Endodermal cell (in vitro differentiated cells): Measurements from ENCODE around the gene ARFGEF2. TPM values are rescaled to one million over a fixed set of nuclear protein-coding genes. Genes with fewer than 3 reads are reported as not detected.

ENCODE experiments used
- DNase-seq: peaks from one replicate; pipeline ENCODE4 v3.0.0-alpha.2; 2017
- H3K27ac ChIP-seq: 2 replicates; pipeline ENCODE4 v1.5.1; 2013; ENCODE audit warnings: mild to moderate bottlenecking, low read depth, low read length, moderate library complexity
- H3K27me3 ChIP-seq: 2 replicates; pipeline ENCODE4 v1.6.1; 2013; ENCODE audit warnings: mild to moderate bottlenecking, low read length, moderate library complexity; ENCODE audit not compliant: insufficient read depth, control insufficient read depth, poor library complexity, severe bottlenecking
- H3K36me3 ChIP-seq: 2 replicates; pipeline ENCODE4 v1.7.0; 2013; ENCODE audit warnings: mild to moderate bottlenecking, low read length, moderate library complexity; ENCODE audit not compliant: control insufficient read depth, insufficient read depth
- H3K4me1 ChIP-seq: one replicate; pipeline ENCODE4 v1.7.0; 2013; ENCODE audit warnings: low read length; ENCODE audit not compliant: control insufficient read depth, insufficient read depth
- H3K4me3 ChIP-seq: 2 replicates; pipeline ENCODE4 v1.5.1; 2013; ENCODE audit warnings: mild to moderate bottlenecking, low read length, moderate library complexity
- H3K9ac ChIP-seq: 2 replicates; pipeline ENCODE4 v1.6.1; 2013; ENCODE audit warnings: mild to moderate bottlenecking, low read length, moderate library complexity; ENCODE audit not compliant: poor library complexity, severe bottlenecking; ENCODE audit errors: extremely low read depth
- H3K9me3 ChIP-seq: 2 replicates; pipeline ENCODE4 v1.6.1; 2013; ENCODE audit warnings: mild to moderate bottlenecking, low read length, moderate library complexity; ENCODE audit not compliant: control insufficient read depth
- H3K27ac Mint-ChIP-seq: 2 replicates; pipeline ENCODE4 v1.8.0; 2020; ENCODE audit warnings: mixed read lengths
- H3K27me3 Mint-ChIP-seq: 2 replicates; pipeline ENCODE4 v1.8.0; 2021; ENCODE audit warnings: mild to moderate bottlenecking, mixed read lengths; ENCODE audit not compliant: insufficient read depth
- H3K36me3 Mint-ChIP-seq: 2 replicates; pipeline ENCODE4 v1.8.0; 2020; ENCODE audit warnings: low read depth, mixed read lengths
- H3K4me1 Mint-ChIP-seq: 2 replicates; pipeline ENCODE4 v1.8.0; 2020; ENCODE audit warnings: mixed read lengths
- H3K4me3 Mint-ChIP-seq: 2 replicates; pipeline ENCODE4 v1.8.0; 2020; ENCODE audit warnings: mild to moderate bottlenecking, moderate library complexity, mixed read lengths
- H3K9me3 Mint-ChIP-seq: 2 replicates; pipeline ENCODE4 v1.8.0; 2020; ENCODE audit warnings: mild to moderate bottlenecking, mixed read lengths
- WGBS, 2 experiments: methylation state at CpG; one replicate each; pipeline versions ENCODE4 v1.1.5 to v1.1.7; 2013; ENCODE audit warnings: missing lambda C conversion rate in 2 of 2, mixed read lengths in 1 of 2; ENCODE audit not compliant: insufficient coverage in 1 of 2, insufficient read length in 1 of 2; 5-methylcytosine and 5-hydroxymethylcytosine counted together
- total RNA-seq, 2 donors: library from RNA; stranded (reverse); fragmentation: NEBNext Ultra II Directional in 1 of 2; extraction: Animal tissue kit (Norgen Biotek cat#: 25700) in 1 of 2; gene quantifications; 2 replicates in 1 of 2; 3 replicates in 1 of 2; pipeline ENCODE4 v1.2.1, GENCODE V29; 2021
- TF ChIP-seq, protein P1 (sequence below): fragments of 200-600 bp; sonication (generic); conservative IDR thresholded peaks from 2 replicates; pipeline ENCODE4 v1.5.0; 2021; ENCODE audit warnings: antibody characterized with exemption, mild to moderate bottlenecking

ARFGEF2 gene
- total RNA-seq, 2 donors from 2014 or later: 23.6 to 29.4 TPM

GRCh38 chr20:49028684-49029083, 107.2 kb downstream of the ARFGEF2 start:
- Mint-ChIP-seq H3K4me3 (no peak overlapping the region), H3K36me3 (peaks cover 58% of the 10 kb centered on the region), H3K27ac (peak overlapping the region; percentile 81), H3K9me3 (no peaks in the 10 kb centered on the region), H3K27me3 (no peaks in the 10 kb centered on the region), H3K4me1 (no peaks in the 10 kb centered on the region)
- H3K36me3 ChIP-seq: peaks cover 70% of the 10 kb centered on the region
- no peaks in the 10 kb centered on the region for H3K9me3 ChIP-seq
- peak; percentile 20 for DNase-seq
- no peak overlapping the region for H3K4me3 ChIP-seq
- TF ChIP-seq, protein P1, sequence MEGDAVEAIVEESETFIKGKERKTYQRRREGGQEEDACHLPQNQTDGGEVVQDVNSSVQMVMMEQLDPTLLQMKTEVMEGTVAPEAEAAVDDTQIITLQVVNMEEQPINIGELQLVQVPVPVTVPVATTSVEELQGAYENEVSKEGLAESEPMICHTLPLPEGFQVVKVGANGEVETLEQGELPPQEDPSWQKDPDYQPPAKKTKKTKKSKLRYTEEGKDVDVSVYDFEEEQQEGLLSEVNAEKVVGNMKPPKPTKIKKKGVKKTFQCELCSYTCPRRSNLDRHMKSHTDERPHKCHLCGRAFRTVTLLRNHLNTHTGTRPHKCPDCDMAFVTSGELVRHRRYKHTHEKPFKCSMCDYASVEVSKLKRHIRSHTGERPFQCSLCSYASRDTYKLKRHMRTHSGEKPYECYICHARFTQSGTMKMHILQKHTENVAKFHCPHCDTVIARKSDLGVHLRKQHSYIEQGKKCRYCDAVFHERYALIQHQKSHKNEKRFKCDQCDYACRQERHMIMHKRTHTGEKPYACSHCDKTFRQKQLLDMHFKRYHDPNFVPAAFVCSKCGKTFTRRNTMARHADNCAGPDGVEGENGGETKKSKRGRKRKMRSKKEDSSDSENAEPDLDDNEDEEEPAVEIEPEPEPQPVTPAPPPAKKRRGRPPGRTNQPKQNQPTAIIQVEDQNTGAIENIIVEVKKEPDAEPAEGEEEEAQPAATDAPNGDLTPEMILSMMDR: peak; percentile 75
- no peak overlapping the region for H3K27ac ChIP-seq
- 83 to 98% methylated on average over 1 to 2 of the region's 2 CpGs for WGBS, 2 experiments
- H3K4me1 ChIP-seq: no peaks in the 10 kb centered on the region
- H3K27me3 ChIP-seq: no peaks in the 10 kb centered on the region
- no peak overlapping the region for H3K9ac ChIP-seq

GRCh38 chr20:49029203-49029602, 107.7 kb downstream of the ARFGEF2 start:
- Histone ChIP-seq H3K36me3 (peaks cover 70% of the 10 kb centered on the region), H3K4me3 (no peak overlapping the region)
- WGBS, 2 experiments: 100% methylated on average over 1 of the region's 1 CpG; no CpG with 5 or more reads in 1 of the 2 experiments

DNA sequence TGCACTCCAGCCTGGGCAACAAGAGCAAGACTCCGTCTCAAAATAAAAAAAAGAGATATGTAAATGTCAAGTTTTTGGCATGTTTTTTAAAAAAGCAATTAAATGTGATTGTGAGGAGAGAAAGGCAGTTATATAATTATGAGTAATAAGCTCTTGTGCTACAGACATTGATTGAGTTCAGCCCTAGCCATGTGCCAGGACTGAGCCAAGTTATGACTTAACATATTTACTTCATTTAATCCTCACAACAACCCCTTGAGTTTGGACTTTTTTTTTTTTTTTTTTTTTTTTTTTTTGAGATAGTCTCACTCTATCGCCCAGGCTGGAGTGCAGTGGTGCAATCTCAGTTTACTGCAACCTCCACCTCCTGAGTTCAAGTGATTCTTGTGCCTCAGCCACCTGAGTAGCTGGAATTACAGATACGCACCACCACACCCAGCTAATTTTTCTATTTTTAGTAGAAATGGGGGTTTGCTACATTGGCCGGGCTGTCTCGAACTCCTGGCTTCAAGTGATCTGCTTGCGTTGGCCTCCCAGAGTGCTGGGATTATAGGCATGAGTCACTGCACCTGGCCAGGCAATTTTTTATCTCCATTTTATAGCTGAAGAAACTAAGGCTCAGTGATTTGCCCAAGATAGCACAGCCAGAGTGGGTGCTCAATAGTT, 109.6 kb downstream of the ARFGEF2 start:
- H3K4me1 ChIP-seq: no peaks in the 10 kb centered on the region
- DNase-seq: no peak
- Mint-ChIP-seq H3K4me3 (no peak overlapping the region), H3K36me3 (peaks cover 50% of the 10 kb centered on the region), H3K9me3 (no peaks in the 10 kb centered on the region), H3K4me1 (no peaks in the 10 kb centered on the region), H3K27ac (no peak overlapping the region), H3K27me3 (no peaks in the 10 kb centered on the region)
- no peaks in the 10 kb centered on the region for H3K27me3 ChIP-seq
- no peaks in the 10 kb centered on the region for H3K9me3 ChIP-seq
- peaks cover 75% of the 10 kb centered on the region for H3K36me3 ChIP-seq
- 96 to 100% methylated on average over 4 to 6 of the region's 6 CpGs for WGBS, 2 experiments
- no peak overlapping the region for H3K27ac ChIP-seq
- no peak overlapping the region for H3K4me3 ChIP-seq
- TF ChIP-seq, protein P1: no peak
- no peak overlapping the region for H3K9ac ChIP-seq

More at GRCh38 chr20:49029203-49029602, 107.7 kb downstream of the ARFGEF2 start:
- TF ChIP-seq, protein P1: no peak
- Histone ChIP-seq H3K27ac (no peak overlapping the region), H3K4me1 (no peaks in the 10 kb centered on the region), H3K9me3 (no peaks in the 10 kb centered on the region), H3K9ac (no peak overlapping the region), H3K27me3 (no peaks in the 10 kb centered on the region)
- H3K27ac Mint-ChIP-seq: no peak overlapping the region
- H3K36me3 Mint-ChIP-seq: peaks cover 56% of the 10 kb centered on the region
- no peaks in the 10 kb centered on the region for H3K4me1 Mint-ChIP-seq
- no peaks in the 10 kb centered on the region for H3K9me3 Mint-ChIP-seq
- no peaks in the 10 kb centered on the region for H3K27me3 Mint-ChIP-seq
- DNase-seq: no peak
- no peak overlapping the region for H3K4me3 Mint-ChIP-seq
